OCI-LY7 (cell line): ENCODE measurements around the gene DHFR. TPM values are rescaled to one million over a fixed set of nuclear protein-coding genes. Genes with fewer than 3 reads are reported as not detected.

Experiments used
- BruUV-seq: library from RNA; stranded (reverse); fragments of 400-500 nt; replicated peaks from 2 replicates; lab custom pipeline; 2021; lab: Mats Ljungman, UMichigan
- CTCF ChIA-PET: fragments of 300-600 bp; sonication (Branson Sonifier 250); formaldehyde crosslinking; loops from one replicate; lab custom pipeline; 2022; ENCODE audit warnings: antibody characterized with exemption; ENCODE audit not compliant: unreplicated experiment; lab: Charles Lee
- POLR2A ChIA-PET: fragments of 300-600 bp; sonication (Branson Sonifier 250); formaldehyde crosslinking; loops from one replicate; lab custom pipeline; 2022; ENCODE audit warnings: antibody characterized with exemption; lab: Charles Lee
- DNase-seq: peaks from one replicate; pipeline ENCODE4 v3.0.0-alpha.2; 2015; ENCODE audit warnings: low spot score
- H2AFZ ChIP-seq: fragments of 200-600 bp; sonication (generic), shearing (Covaris generic); 2 replicates; pipeline ENCODE4 v1.6.1; 2014; ENCODE audit warnings: mild to moderate bottlenecking, antibody characterized with exemption, low read length, moderate library complexity
- H3K27ac ChIP-seq: fragments of 200-600 bp; sonication (generic); 2 replicates; pipeline ENCODE4 v1.5.1; 2014; ENCODE audit warnings: mixed run types, low read depth, mild to moderate bottlenecking, moderate library complexity, low read length, inconsistent platforms; ENCODE audit not compliant: poor library complexity, severe bottlenecking
- H3K36me3 ChIP-seq: fragments of 200-600 bp; sonication (generic); 2 replicates; pipeline ENCODE4 v1.6.1; 2014; ENCODE audit warnings: mild to moderate bottlenecking, antibody characterized with exemption, low read length, moderate library complexity, mixed read lengths; ENCODE audit not compliant: insufficient read depth
- H3K4me1 ChIP-seq: fragments of 200-600 bp; sonication (generic); 2 replicates; pipeline ENCODE4 v1.5.1; 2014; ENCODE audit warnings: mild to moderate bottlenecking, low read length; ENCODE audit not compliant: insufficient read depth, poor library complexity, severe bottlenecking
- H3K4me2 ChIP-seq: fragments of 200-600 bp; sonication (generic); 2 replicates; pipeline ENCODE4 v1.6.1; 2014; ENCODE audit warnings: mild to moderate bottlenecking, low read length
- H3K4me3 ChIP-seq: fragments of 200-600 bp; sonication (generic); 2 replicates; pipeline ENCODE4 v1.5.1; 2014; ENCODE audit warnings: mild to moderate bottlenecking, low read depth, low read length; ENCODE audit not compliant: poor library complexity, severe bottlenecking
- H3K79me2 ChIP-seq: fragments of 200-600 bp; sonication (generic); 2 replicates; pipeline ENCODE4 v1.6.1; 2016; ENCODE audit warnings: low read depth, mild to moderate bottlenecking, low read length, moderate library complexity, mixed read lengths; ENCODE audit not compliant: insufficient read depth
- H3K9me2 ChIP-seq: fragments of 200-600 bp; sonication (generic); 2 replicates; pipeline ENCODE4 v1.6.1; 2016; ENCODE audit warnings: mild to moderate bottlenecking, low read length, mixed read lengths; ENCODE audit not compliant: insufficient read depth
- H3K9me3 ChIP-seq: fragments of 200-600 bp; sonication (generic); 2 replicates; pipeline ENCODE4 v1.6.1; 2014; ENCODE audit warnings: mild to moderate bottlenecking, mixed run types, low read length, mixed read lengths
- H4K20me1 ChIP-seq: fragments of 200-600 bp; sonication (generic); 2 replicates; pipeline ENCODE4 v1.6.1; 2014; ENCODE audit warnings: mild to moderate bottlenecking, antibody characterized with exemption, low read length, moderate library complexity, mixed read lengths; ENCODE audit not compliant: insufficient read depth
- EZH2phosphoT487 ChIP-seq: fragments of 200-600 bp; sonication (generic); IDR thresholded peaks from 2 replicates; pipeline ENCODE4 v1.6.1; 2018; ENCODE audit warnings: low read depth, borderline replicate concordance, mild to moderate bottlenecking, mixed run types, antibody characterized with exemption, low read length, moderate library complexity, mixed read lengths
- intact Hi-C: fragments of 100-400 bp; cut with micrococcal nuclease; formaldehyde crosslinking; loops from one replicate; pipeline ENCODE4 v1.10.0; 2022; ENCODE audit not compliant: unreplicated experiment
- total RNA-seq, 2 experiments: library from RNA; depleted of rRNA in 1 of 2; stranded (reverse); fragments of >200 nt in 1 of 2; shearing (Covaris generic) in 1 of 2; gene quantifications; 2 replicates each; pipeline ENCODE4 v1.2.3, GENCODE V29; 2014 to 2022
- TF ChIP-seq, protein P1 (sequence below): fragments of 200-600 bp; sonication (generic); conservative IDR thresholded peaks from 2 replicates; pipeline ENCODE4 v1.5.1; 2014; ENCODE audit warnings: mild to moderate bottlenecking, antibody characterized with exemption, low read length, moderate library complexity, mixed read lengths

Gene DHFR
- total RNA-seq, 2 experiments from 2014 or later, result 115 to 164 TPM

DNA sequence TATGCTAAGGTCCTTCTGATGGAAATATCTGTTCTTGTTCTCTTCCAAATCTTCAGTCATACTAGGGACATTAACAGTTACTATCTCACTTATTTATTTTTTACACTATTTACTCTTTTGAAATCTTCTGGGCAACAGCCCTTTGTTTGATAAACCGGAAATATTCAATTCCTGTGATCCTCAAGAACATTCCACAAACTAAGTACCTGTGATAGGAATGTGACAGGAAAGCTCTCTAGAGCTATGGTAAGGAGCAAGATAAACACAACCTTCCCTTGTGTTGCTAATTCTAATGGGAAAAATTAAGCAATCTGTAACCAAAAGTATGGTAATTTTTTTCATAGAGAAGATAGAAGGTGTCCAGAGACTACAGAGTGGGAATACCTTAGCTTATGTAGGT lies 62.7 kb downstream of the DHFR start:
- ChIA-PET CTCF (no interaction called here), POLR2A (interaction anchor here (0.6 kb wide), 1 partner anchor 99 kb away, joined by 3 read pairs; no protein-coding TSS in a partner anchor)
- no peaks in the 10 kb centered on the region for H3K9me2 ChIP-seq
- no peak overlapping the region for H3K27ac ChIP-seq
- no peaks in the 10 kb centered on the region for H3K79me2 ChIP-seq
- H3K4me1 ChIP-seq, result no peaks in the 10 kb centered on the region
- H3K36me3 ChIP-seq, result no peaks in the 10 kb centered on the region
- no peak overlapping the region for H2AFZ ChIP-seq
- TF ChIP-seq, protein P1, sequence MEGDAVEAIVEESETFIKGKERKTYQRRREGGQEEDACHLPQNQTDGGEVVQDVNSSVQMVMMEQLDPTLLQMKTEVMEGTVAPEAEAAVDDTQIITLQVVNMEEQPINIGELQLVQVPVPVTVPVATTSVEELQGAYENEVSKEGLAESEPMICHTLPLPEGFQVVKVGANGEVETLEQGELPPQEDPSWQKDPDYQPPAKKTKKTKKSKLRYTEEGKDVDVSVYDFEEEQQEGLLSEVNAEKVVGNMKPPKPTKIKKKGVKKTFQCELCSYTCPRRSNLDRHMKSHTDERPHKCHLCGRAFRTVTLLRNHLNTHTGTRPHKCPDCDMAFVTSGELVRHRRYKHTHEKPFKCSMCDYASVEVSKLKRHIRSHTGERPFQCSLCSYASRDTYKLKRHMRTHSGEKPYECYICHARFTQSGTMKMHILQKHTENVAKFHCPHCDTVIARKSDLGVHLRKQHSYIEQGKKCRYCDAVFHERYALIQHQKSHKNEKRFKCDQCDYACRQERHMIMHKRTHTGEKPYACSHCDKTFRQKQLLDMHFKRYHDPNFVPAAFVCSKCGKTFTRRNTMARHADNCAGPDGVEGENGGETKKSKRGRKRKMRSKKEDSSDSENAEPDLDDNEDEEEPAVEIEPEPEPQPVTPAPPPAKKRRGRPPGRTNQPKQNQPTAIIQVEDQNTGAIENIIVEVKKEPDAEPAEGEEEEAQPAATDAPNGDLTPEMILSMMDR, result no peak
- no peak for TF ChIP-seq EZH2phosphoT487
- no peak for DNase-seq
- H3K4me3 ChIP-seq, result no peak overlapping the region
- intact Hi-C loops, result no loop called here
- no peak overlapping the region for H3K4me2 ChIP-seq
- H3K9me3 ChIP-seq, result no peaks in the 10 kb centered on the region
- no TSS peak for BruUV-seq
- no peaks in the 10 kb centered on the region for H4K20me1 ChIP-seq

DNA sequence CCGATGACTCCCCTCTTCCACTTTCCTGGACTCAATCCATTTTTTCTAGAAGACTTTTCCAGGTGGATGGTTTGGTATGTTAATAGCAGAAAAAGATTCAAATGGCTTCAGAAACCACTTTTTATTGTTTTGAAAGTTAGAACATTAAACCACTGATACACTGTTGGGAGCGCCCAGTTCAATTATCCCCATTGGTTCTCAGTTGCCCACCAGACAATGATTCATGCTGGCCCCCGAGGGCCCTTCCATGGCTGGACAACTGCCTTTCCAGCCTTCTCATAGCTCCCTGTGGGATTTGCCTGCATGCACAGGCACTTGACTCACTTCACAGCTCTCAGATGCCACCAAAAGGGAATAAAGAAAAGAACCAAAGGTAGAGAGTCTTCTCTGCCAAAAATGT lies 63.4 kb downstream of the DHFR start:
- no TSS peak for BruUV-seq
- CTCF ChIA-PET, result no interaction called here
- TF ChIP-seq EZH2phosphoT487, result no peak
- TF ChIP-seq, protein P1, result no peak
- Histone ChIP-seq H3K4me1 (no peaks in the 10 kb centered on the region), H3K9me2 (no peaks in the 10 kb centered on the region), H3K27ac (no peak overlapping the region), H3K79me2 (no peaks in the 10 kb centered on the region), H2AFZ (no peak overlapping the region), H3K4me2 (no peak overlapping the region), H3K36me3 (no peaks in the 10 kb centered on the region), H3K4me3 (no peak overlapping the region), H4K20me1 (no peaks in the 10 kb centered on the region), H3K9me3 (no peaks in the 10 kb centered on the region)
- intact Hi-C loops, result no loop called here
- POLR2A ChIA-PET, result no interaction called here
- no peak for DNase-seq

DNA sequence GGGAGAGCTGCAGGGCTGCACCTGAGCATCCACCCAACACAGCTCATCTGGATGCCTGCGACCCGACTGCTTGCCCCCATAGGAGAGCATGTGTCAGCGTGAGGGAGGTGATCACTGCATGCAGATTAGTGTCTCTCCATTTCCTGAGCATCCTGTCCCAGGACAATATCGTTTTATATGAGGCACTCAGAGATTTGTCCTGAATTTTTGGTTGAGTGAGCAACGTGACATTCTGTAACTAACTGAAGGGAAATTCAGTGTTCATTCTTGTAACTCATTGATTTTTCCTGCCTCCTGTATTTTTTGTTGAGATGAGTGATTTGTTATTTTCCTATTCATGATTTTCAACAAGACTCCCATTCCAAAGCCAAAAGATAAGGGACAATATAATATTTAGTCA lies 64.0 kb downstream of the DHFR start:
- intact Hi-C loops, result no loop called here
- Histone ChIP-seq H3K79me2 (no peaks in the 10 kb centered on the region), H3K9me2 (no peaks in the 10 kb centered on the region), H4K20me1 (no peaks in the 10 kb centered on the region), H3K36me3 (no peaks in the 10 kb centered on the region), H3K27ac (no peak overlapping the region), H3K4me1 (no peaks in the 10 kb centered on the region), H3K4me3 (no peak overlapping the region), H3K4me2 (no peak overlapping the region), H3K9me3 (no peaks in the 10 kb centered on the region), H2AFZ (no peak overlapping the region)
- TF ChIP-seq, protein P1, result no peak
- TF ChIP-seq EZH2phosphoT487, result no peak
- POLR2A ChIA-PET, result no interaction called here
- DNase-seq, result no peak
- no TSS peak for BruUV-seq
- CTCF ChIA-PET, result no interaction called here
